HCT116 (cell line): ENCODE data around the gene PRSS2. TPM values are rescaled to one million over a fixed set of nuclear protein-coding genes. Genes with fewer than 3 reads are reported as not detected.

ENCODE experiments used
- ATAC-seq: fragments of 200-7000 bp; cut with Tn5 transposase; 2 replicates; pipeline ENCODE4 v1.9.1; 2020; ENCODE audit warnings: mild to moderate bottlenecking, moderate library complexity
- BruUV-seq: library from RNA; stranded (reverse); fragments of 400-500 nt; replicated peaks from 2 replicates; lab custom pipeline; 2021; lab: Mats Ljungman, UMichigan
- CTCF ChIA-PET: fragments of 300-600 bp; sonication (Branson Sonifier 250); formaldehyde crosslinking; loops from one replicate; lab custom pipeline; 2021; ENCODE audit warnings: antibody characterized with exemption; lab: Charles Lee
- POLR2A ChIA-PET: fragments of 300-600, 350-600 bp; sonication (Branson Sonifier 250); formaldehyde crosslinking; loops from one replicate; lab custom pipeline; 2021; ENCODE audit warnings: antibody characterized with exemption; lab: Charles Lee
- RAD21 ChIA-PET, 2 experiments: fragments of 300-600 bp; sonication (Branson Sonifier 250); formaldehyde crosslinking; loops; one replicate each; lab custom pipeline; 2023; ENCODE audit warnings: low total read pairs in 2 of 2; ENCODE audit not compliant: uncharacterized antibody in 2 of 2, unreplicated experiment in 2 of 2, low non-redundant PET in 1 of 2; lab: Charles Lee
- DNase-seq: peaks from one replicate; pipeline ENCODE4 v3.0.0-alpha.2; 2010; ENCODE audit warnings: low read depth, low spot score
- H2AFZ ChIP-seq: fragments of 200-600 bp; shearing (Covaris generic), sonication (generic); 2 replicates; pipeline ENCODE4 v1.6.1; 2017; ENCODE audit warnings: low read depth, mixed run types, mixed read lengths, antibody characterized with exemption, low read length; ENCODE audit not compliant: poor library complexity, severe bottlenecking
- H3K27ac ChIP-seq: 2 replicates; pipeline ENCODE4 v1.5.1; 2012; ENCODE audit warnings: low read depth, low read length
- H3K27me3 ChIP-seq: fragments of 200-600 bp; sonication (generic); 2 replicates; pipeline ENCODE4 v1.6.1; 2016; ENCODE audit warnings: mixed run types, low read length, mixed read lengths; ENCODE audit not compliant: insufficient read depth
- H3K36me3 ChIP-seq, 2 experiments: fragments of 200-500 bp in 1 of 2; fragments of 200-600 bp in 1 of 2; sonication (Bioruptor generic) in 1 of 2; sonication (generic) in 1 of 2; 2 replicates each; pipeline versions ENCODE4 v1.5.1 to v1.6.1; 2014 to 2016; ENCODE audit warnings: low read length in 2 of 2, inconsistent platforms in 1 of 2, mixed read lengths in 1 of 2, mixed run types in 1 of 2; ENCODE audit not compliant: insufficient read depth in 2 of 2, control insufficient read depth in 1 of 2
- H3K4me1 ChIP-seq, 2 experiments: fragments of 200-600 bp in 1 of 2; sonication (generic) in 1 of 2; 2 replicates each; pipeline versions ENCODE4 v1.5.1 to v1.6.1; 2012 to 2017; ENCODE audit warnings: low read length in 2 of 2, inconsistent platforms in 1 of 2, mild to moderate bottlenecking in 1 of 2, mixed read lengths in 1 of 2, mixed run types in 1 of 2, moderate library complexity in 1 of 2; ENCODE audit not compliant: insufficient read depth in 2 of 2, control insufficient read depth in 1 of 2
- H3K4me2 ChIP-seq: fragments of 200-600 bp; sonication (generic); 2 replicates; pipeline ENCODE4 v1.6.1; 2017; ENCODE audit warnings: mixed run types, low read length, mixed read lengths
- H3K4me3 ChIP-seq, 2 experiments: fragments of 200-600 bp in 1 of 2; sonication (generic) in 1 of 2; replicated peaks in 1 of 2; 2 replicates each; pipeline ENCODE4 v1.5.1; 2011 to 2016; ENCODE audit warnings: low read length in 2 of 2, control low read depth in 1 of 2, low read depth in 1 of 2, mild to moderate bottlenecking in 1 of 2, mixed read lengths in 1 of 2, mixed run types in 1 of 2
- H3K79me2 ChIP-seq: fragments of 200-600 bp; sonication (generic); 2 replicates; pipeline ENCODE4 v1.6.1; 2017; ENCODE audit warnings: mild to moderate bottlenecking, mixed run types, low read length, moderate library complexity, mixed read lengths; ENCODE audit not compliant: insufficient read depth
- H3K9ac ChIP-seq: fragments of 200-600 bp; sonication (generic); 2 replicates; pipeline ENCODE4 v1.6.1; 2016; ENCODE audit warnings: low read length, mixed read lengths
- H3K9me2 ChIP-seq: fragments of 200-600 bp; sonication (generic), shearing (Covaris generic); 2 replicates; pipeline ENCODE4 v1.6.1; 2017; ENCODE audit warnings: mixed run types, mild to moderate bottlenecking, moderate library complexity; ENCODE audit not compliant: insufficient read depth
- H3K9me3 ChIP-seq, 2 experiments: fragments of 200-500 bp in 1 of 2; fragments of 200-600 bp in 1 of 2; sonication (Bioruptor generic) in 1 of 2; sonication (generic) in 1 of 2; 2 replicates each; pipeline ENCODE4 v1.6.1; 2014 to 2017; ENCODE audit warnings: low read length in 2 of 2, mixed read lengths in 2 of 2, inconsistent platforms in 1 of 2, low read depth in 1 of 2, mild to moderate bottlenecking in 1 of 2, mixed run types in 1 of 2, moderate library complexity in 1 of 2; ENCODE audit not compliant: control insufficient read depth in 1 of 2, insufficient read depth in 1 of 2
- H4K20me1 ChIP-seq: fragments of 200-600 bp; sonication (generic), shearing (Covaris generic); 2 replicates; pipeline ENCODE4 v1.6.1; 2017; ENCODE audit warnings: mixed run types, mild to moderate bottlenecking, moderate library complexity; ENCODE audit not compliant: insufficient read depth
- CBX3 ChIP-seq: IDR thresholded peaks from 2 replicates; pipeline ENCODE4 v1.6.1; 2012; ENCODE audit warnings: low read depth
- CEBPB ChIP-seq: IDR thresholded peaks from 2 replicates; pipeline ENCODE4 v1.6.1; 2012; ENCODE audit warnings: low read depth
- EGR1 ChIP-seq: IDR thresholded peaks from 2 replicates; pipeline ENCODE4 v1.6.1; 2012; ENCODE audit warnings: low read depth
- EZH2phosphoT487 ChIP-seq: fragments of 200-600 bp; IDR thresholded peaks from 2 replicates; pipeline ENCODE4 v1.6.1; 2018; ENCODE audit warnings: antibody characterized with exemption, borderline replicate concordance
- FOSL1 ChIP-seq: IDR thresholded peaks from 2 replicates; pipeline ENCODE4 v1.6.1; 2012; ENCODE audit warnings: low read depth
- POLR2A ChIP-seq: IDR thresholded peaks from 2 replicates; pipeline ENCODE4 v1.7.0; 2011; ENCODE audit warnings: borderline replicate concordance; ENCODE audit not compliant: insufficient read depth, insufficient read length; ENCODE audit errors: extremely low read depth
- RAD21 ChIP-seq: IDR thresholded peaks from 2 replicates; pipeline ENCODE4 v1.6.1; 2012; ENCODE audit warnings: low read depth, mild to moderate bottlenecking
- SP1 ChIP-seq: IDR thresholded peaks from 2 replicates; pipeline ENCODE4 v1.6.1; 2012; ENCODE audit warnings: low read depth
- SRF ChIP-seq: IDR thresholded peaks from 2 replicates; pipeline ENCODE4 v1.6.1; 2012; ENCODE audit warnings: low read depth
- TCF7L2 ChIP-seq: IDR thresholded peaks from 2 replicates; pipeline ENCODE4 v1.7.0; 2011; ENCODE audit warnings: borderline replicate concordance, inconsistent platforms; ENCODE audit not compliant: insufficient read depth, insufficient read length; ENCODE audit errors: extremely low read depth
- YY1 ChIP-seq: IDR thresholded peaks from 2 replicates; pipeline ENCODE4 v1.6.1; 2011; ENCODE audit warnings: low read length, low read depth, moderate library complexity, mild to moderate bottlenecking; ENCODE audit not compliant: insufficient replicate concordance; ENCODE audit errors: extremely low read depth
- ZFX ChIP-seq: fragments of 450-650 bp; IDR thresholded peaks from 2 replicates; pipeline ENCODE4 v1.6.1; 2017
- ZNF274 ChIP-seq: fragments of 200-500 bp; sonication (Bioruptor generic); IDR thresholded peaks from 2 replicates; pipeline ENCODE4 v1.6.1; 2014; ENCODE audit warnings: mild to moderate bottlenecking, low read depth, low read length, inconsistent platforms
- intact Hi-C: fragments of 100-400 bp; cut with micrococcal nuclease; formaldehyde crosslinking; loops from 2 replicates; pipeline ENCODE4 v1.10.0; 2022
- total RNA-seq: library from RNA; stranded (reverse); gene quantifications from one replicate; pipeline ENCODE4 v1.2.1, GENCODE V29; 2021; ENCODE audit not compliant: unreplicated experiment
- TF ChIP-seq, protein P1 (sequence below): IDR thresholded peaks from 2 replicates; pipeline ENCODE4 v1.6.1; 2012; ENCODE audit warnings: low read depth
- TF ChIP-seq, protein P2 (sequence below): IDR thresholded peaks from 2 replicates; pipeline ENCODE4 v1.6.1; 2012
- TF ChIP-seq, protein P3 (sequence below), 3 experiments: fragments of 200-600 bp in 1 of 3; sonication (generic) in 1 of 3; IDR thresholded peaks in 2 of 3; conservative IDR thresholded peaks in 1 of 3; 2 replicates each; pipeline ENCODE4 v1.5.1; 2012 to 2017; ENCODE audit warnings: low read depth in 2 of 3, low read length in 2 of 3, antibody characterized with exemption in 1 of 3, borderline replicate concordance in 1 of 3, control low read depth in 1 of 3, mild to moderate bottlenecking in 1 of 3, mixed read lengths in 1 of 3, mixed run types in 1 of 3, moderate library complexity in 1 of 3; ENCODE audit not compliant: insufficient read depth in 1 of 3

The PRSS2 gene
- total RNA-seq, 1 experiment from 2014 or later, result 36.8 TPM

DNA sequence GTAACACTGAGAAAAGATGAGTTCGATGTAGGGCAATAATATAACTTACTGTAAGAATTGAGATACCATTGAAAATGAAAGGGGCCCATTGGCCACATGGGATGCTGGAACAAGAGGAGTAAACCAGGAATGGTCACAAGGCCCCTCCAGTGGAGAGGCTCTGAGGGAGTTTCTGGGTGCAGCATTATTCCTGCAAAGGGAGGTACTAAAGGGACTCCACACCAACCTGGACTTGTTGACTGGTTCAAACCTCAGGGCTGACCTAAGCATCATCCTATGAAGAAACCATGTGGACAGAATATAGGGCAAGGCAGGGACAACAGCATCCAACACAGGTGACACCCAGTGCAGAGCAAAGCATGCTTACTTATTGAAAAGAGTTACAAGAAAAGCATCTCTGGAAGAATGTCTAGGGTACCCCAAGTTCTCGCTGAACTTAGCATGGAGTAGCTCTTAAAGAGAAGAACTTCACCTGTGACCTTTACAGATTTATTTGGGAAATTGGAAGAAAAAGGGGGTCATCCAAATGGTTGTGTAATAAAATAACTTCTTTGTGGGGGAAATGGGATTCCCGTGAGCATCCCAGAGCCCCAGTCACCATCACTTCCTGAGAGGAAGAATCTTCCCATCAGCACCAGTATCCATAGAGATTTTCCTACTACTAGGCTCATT lies 34.7 kb downstream of the PRSS2 start:
- ChIA-PET CTCF (interaction anchor here (1.5 kb wide), 1 partner anchor 173 kb away, joined by 4 read pairs; no protein-coding TSS in a partner anchor), POLR2A (no interaction called here), RAD21 (no interaction called here)
- H3K9me2 ChIP-seq, result no peaks in the 10 kb centered on the region
- no TSS peak for BruUV-seq
- H3K79me2 ChIP-seq, result no peaks in the 10 kb centered on the region
- DNase-seq (no peak), ATAC-seq (no peak)
- H3K4me3 ChIP-seq, result no peak overlapping the region
- no peaks in the 10 kb centered on the region for H4K20me1 ChIP-seq
- peaks cover 0 to 12% of the 10 kb centered on the region in 2 experiments; a peak in 3 of 4 replicates for H3K4me1 ChIP-seq
- H2AFZ ChIP-seq, result no peak overlapping the region
- no peak overlapping the region for H3K4me2 ChIP-seq
- H3K9ac ChIP-seq, result no peak overlapping the region
- peaks cover 23% of the 10 kb centered on the region; the same call in 1 of the 2 replicates for H3K27me3 ChIP-seq
- no peak overlapping the region for H3K27ac ChIP-seq
- no peaks in the 10 kb centered on the region for H3K9me3 ChIP-seq
- intact Hi-C loops, result no loop called here
- TF ChIP-seq YY1 (no peak), CBX3 (no peak), SP1 (no peak), FOSL1 (no peak), EGR1 (no peak), CEBPB (no peak), ZNF274 (no peak), EZH2phosphoT487 (no peak), RAD21 (no peak), TCF7L2 (no peak), ZFX (no peak), SRF (no peak), POLR2A (no peak)
- TF ChIP-seq, protein P1, sequence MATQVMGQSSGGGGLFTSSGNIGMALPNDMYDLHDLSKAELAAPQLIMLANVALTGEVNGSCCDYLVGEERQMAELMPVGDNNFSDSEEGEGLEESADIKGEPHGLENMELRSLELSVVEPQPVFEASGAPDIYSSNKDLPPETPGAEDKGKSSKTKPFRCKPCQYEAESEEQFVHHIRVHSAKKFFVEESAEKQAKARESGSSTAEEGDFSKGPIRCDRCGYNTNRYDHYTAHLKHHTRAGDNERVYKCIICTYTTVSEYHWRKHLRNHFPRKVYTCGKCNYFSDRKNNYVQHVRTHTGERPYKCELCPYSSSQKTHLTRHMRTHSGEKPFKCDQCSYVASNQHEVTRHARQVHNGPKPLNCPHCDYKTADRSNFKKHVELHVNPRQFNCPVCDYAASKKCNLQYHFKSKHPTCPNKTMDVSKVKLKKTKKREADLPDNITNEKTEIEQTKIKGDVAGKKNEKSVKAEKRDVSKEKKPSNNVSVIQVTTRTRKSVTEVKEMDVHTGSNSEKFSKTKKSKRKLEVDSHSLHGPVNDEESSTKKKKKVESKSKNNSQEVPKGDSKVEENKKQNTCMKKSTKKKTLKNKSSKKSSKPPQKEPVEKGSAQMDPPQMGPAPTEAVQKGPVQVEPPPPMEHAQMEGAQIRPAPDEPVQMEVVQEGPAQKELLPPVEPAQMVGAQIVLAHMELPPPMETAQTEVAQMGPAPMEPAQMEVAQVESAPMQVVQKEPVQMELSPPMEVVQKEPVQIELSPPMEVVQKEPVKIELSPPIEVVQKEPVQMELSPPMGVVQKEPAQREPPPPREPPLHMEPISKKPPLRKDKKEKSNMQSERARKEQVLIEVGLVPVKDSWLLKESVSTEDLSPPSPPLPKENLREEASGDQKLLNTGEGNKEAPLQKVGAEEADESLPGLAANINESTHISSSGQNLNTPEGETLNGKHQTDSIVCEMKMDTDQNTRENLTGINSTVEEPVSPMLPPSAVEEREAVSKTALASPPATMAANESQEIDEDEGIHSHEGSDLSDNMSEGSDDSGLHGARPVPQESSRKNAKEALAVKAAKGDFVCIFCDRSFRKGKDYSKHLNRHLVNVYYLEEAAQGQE, result no peak
- TF ChIP-seq, protein P2, sequence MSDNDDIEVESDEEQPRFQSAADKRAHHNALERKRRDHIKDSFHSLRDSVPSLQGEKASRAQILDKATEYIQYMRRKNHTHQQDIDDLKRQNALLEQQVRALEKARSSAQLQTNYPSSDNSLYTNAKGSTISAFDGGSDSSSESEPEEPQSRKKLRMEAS, result no peak
- TF ChIP-seq, protein P3, sequence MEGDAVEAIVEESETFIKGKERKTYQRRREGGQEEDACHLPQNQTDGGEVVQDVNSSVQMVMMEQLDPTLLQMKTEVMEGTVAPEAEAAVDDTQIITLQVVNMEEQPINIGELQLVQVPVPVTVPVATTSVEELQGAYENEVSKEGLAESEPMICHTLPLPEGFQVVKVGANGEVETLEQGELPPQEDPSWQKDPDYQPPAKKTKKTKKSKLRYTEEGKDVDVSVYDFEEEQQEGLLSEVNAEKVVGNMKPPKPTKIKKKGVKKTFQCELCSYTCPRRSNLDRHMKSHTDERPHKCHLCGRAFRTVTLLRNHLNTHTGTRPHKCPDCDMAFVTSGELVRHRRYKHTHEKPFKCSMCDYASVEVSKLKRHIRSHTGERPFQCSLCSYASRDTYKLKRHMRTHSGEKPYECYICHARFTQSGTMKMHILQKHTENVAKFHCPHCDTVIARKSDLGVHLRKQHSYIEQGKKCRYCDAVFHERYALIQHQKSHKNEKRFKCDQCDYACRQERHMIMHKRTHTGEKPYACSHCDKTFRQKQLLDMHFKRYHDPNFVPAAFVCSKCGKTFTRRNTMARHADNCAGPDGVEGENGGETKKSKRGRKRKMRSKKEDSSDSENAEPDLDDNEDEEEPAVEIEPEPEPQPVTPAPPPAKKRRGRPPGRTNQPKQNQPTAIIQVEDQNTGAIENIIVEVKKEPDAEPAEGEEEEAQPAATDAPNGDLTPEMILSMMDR (IDR thresholded peaks at IDR 0.05 in 2 of 3, conservative IDR thresholded peaks at IDR 0.05 in 1 of 3; ENCODE audit: borderline replicate concordance in 1 of 3, insufficient read depth in 1 of 3, low read depth in 2 of 3, low read length in 2 of 3), result no peak
- H3K36me3 ChIP-seq, result no peaks in the 10 kb centered on the region
